GM19035 (cell line): ENCODE results near the gene CRTC2.

Experiments used
- ATAC-seq: cut with Tn5 transposase; IDR thresholded peaks from one replicate; pipeline ENCODE4 v1.9.1; 2021; ENCODE audit not compliant: unreplicated experiment

Gene CRTC2

DNA sequence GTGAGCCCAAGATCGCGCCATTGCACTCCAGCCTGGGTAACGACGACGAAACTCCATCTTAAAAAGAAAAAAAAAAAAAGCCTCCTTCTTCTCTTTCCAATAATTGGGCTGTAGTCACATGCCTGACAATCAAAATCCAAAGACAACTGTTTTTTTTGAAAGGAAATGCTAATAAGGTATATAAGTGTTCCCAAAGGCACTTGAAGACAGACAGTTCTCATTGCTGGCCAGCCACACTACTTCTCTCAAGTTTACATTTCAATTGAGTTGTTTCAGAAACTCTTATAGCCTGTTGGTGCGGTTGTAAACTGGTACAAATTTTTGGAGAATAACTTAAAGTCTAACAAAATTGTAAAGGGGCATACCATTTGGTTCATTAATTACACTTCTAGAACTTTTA is 58.9 kb downstream of the CRTC2 start:
- no peak for ATAC-seq
